Spleen (tissue), 11 donors: ENCODE measurements around the gene MTERF4. TPM values are rescaled to one million over a fixed set of nuclear protein-coding genes. Genes with fewer than 3 reads are reported as not detected.

ENCODE experiments used
- DNase-seq: peaks from one replicate; pipeline ENCODE4 v3.0.0-alpha.2; 2020
- H3K27ac ChIP-seq, 8 donors: fragments of 200-600 bp; sonication (generic) in 7 of 8; 1 replicate in 4 of 8; 2 replicates in 4 of 8; pipeline versions ENCODE4 v1.5.0 to v1.8.0; 2016 to 2021; ENCODE audit warnings: inconsistent platforms in 4 of 8, mild to moderate bottlenecking in 4 of 8, moderate library complexity in 1 of 8
- H3K27me3 ChIP-seq, 7 donors: fragments of 200-600 bp; sonication (generic) in 6 of 7; replicated peaks in 1 of 7; 1 replicate in 4 of 7; 2 replicates in 3 of 7; pipeline versions ENCODE4 v1.5.0 to v1.8.0; 2016 to 2021; ENCODE audit warnings: inconsistent platforms in 3 of 7, mild to moderate bottlenecking in 1 of 7
- H3K36me3 ChIP-seq, 6 donors: fragments of 200-600 bp; sonication (generic) in 5 of 6; 1 replicate in 4 of 6; 2 replicates in 2 of 6; pipeline versions ENCODE4 v1.5.0 to v1.8.0; 2016 to 2021; ENCODE audit warnings: inconsistent platforms in 2 of 6
- H3K4me1 ChIP-seq, 6 donors: fragments of 200-600 bp; sonication (generic) in 5 of 6; 1 replicate in 3 of 6; 2 replicates in 3 of 6; pipeline versions ENCODE4 v1.5.0 to v1.8.0; 2016 to 2021; ENCODE audit warnings: inconsistent platforms in 3 of 6
- H3K4me3 ChIP-seq, 8 donors: fragments of 200-600 bp; sonication (generic) in 7 of 8; 1 replicate in 4 of 8; 2 replicates in 4 of 8; pipeline versions ENCODE4 v1.5.0 to v1.8.0; 2016 to 2021; ENCODE audit warnings: inconsistent platforms in 4 of 8, mild to moderate bottlenecking in 4 of 8, moderate library complexity in 2 of 8
- H3K9me3 ChIP-seq, 8 donors: fragments of 200-600 bp; sonication (generic) in 7 of 8; 1 replicate in 4 of 8; 2 replicates in 4 of 8; pipeline versions ENCODE4 v1.5.0 to v1.8.0; 2016 to 2021; ENCODE audit warnings: inconsistent platforms in 4 of 8
- POLR2A ChIP-seq, 3 donors: fragments of 450-650 bp; IDR thresholded peaks; one replicate each; pipeline ENCODE4 v1.5.1; 2017; ENCODE audit warnings: antibody characterized with exemption in 3 of 3, mild to moderate bottlenecking in 1 of 3
- POLR2AphosphoS5 ChIP-seq, 3 donors: sonication (generic); formaldehyde crosslinking; IDR thresholded peaks; one replicate each; pipeline ENCODE4 v1.5.1; 2017; ENCODE audit warnings: antibody characterized with exemption in 3 of 3
- WGBS, 5 donors: extraction: QIAGEN DNeasy Blood & Tissue Kit in 3 of 5; methylation state at CpG; one replicate each; pipeline versions ENCODE4 v1.1.5 to v1.1.7; 2013 to 2018; 5-methylcytosine and 5-hydroxymethylcytosine counted together
- intact Hi-C: fragments of 100-400 bp; cut with DNase I; formaldehyde crosslinking; loops from one replicate; pipeline ENCODE4 v1.15.0; 2023; ENCODE audit warnings: low total_unique reads
- polyA plus RNA-seq, 3 donors: library from polyadenylated mRNA; stranded (reverse); fragments of 200-250 nt; gene quantifications; one replicate each; pipeline ENCODE4 v1.2.1, GENCODE V29; 2013
- total RNA-seq, 7 donors: library from RNA; depleted of rRNA in 3 of 7; stranded (reverse); fragments of >200 nt in 3 of 7; fragmentation: NEBNext Ultra II Directional in 4 of 7; extraction: Animal tissue kit (Norgen Biotek cat#: 25700) in 4 of 7; gene quantifications; one replicate each; pipeline versions ENCODE4 v1.1.0 to v1.2.1, GENCODE V29; 2016 to 2021
- TF ChIP-seq, protein P1 (sequence below), 11 experiments: fragments of 200-600 bp in 7 of 11; fragments of 450-650 bp in 4 of 11; sonication (generic) in 4 of 11; IDR thresholded peaks in 8 of 11; conservative IDR thresholded peaks in 3 of 11; 1 replicate in 7 of 11; 2 replicates in 4 of 11; pipeline versions ENCODE4 v1.4.0 to v1.8.0; 2016 to 2021; ENCODE audit warnings: antibody characterized with exemption in 11 of 11, inconsistent platforms in 4 of 11, mild to moderate bottlenecking in 1 of 11
- donor health status: healthy with polysubstance abuse.
- donor health status: DM: no; HTN: no; CAD: no; lungs with moderate emphysema.
- donor health status: DM: no; HTN: no; CAD: no.
- donor health status: Bipolar disorder and iron deficiency.
- donor health status: healthy.
- donor health status: DM: no; HTN: no; CAD: no.
- donor health status: DM: yes; HTN: yes; CAD: no.

Gene MTERF4
- total and polyA plus RNA-seq, 10 donors = 28.4 to 74.0 (median 47.2) TPM

DNA sequence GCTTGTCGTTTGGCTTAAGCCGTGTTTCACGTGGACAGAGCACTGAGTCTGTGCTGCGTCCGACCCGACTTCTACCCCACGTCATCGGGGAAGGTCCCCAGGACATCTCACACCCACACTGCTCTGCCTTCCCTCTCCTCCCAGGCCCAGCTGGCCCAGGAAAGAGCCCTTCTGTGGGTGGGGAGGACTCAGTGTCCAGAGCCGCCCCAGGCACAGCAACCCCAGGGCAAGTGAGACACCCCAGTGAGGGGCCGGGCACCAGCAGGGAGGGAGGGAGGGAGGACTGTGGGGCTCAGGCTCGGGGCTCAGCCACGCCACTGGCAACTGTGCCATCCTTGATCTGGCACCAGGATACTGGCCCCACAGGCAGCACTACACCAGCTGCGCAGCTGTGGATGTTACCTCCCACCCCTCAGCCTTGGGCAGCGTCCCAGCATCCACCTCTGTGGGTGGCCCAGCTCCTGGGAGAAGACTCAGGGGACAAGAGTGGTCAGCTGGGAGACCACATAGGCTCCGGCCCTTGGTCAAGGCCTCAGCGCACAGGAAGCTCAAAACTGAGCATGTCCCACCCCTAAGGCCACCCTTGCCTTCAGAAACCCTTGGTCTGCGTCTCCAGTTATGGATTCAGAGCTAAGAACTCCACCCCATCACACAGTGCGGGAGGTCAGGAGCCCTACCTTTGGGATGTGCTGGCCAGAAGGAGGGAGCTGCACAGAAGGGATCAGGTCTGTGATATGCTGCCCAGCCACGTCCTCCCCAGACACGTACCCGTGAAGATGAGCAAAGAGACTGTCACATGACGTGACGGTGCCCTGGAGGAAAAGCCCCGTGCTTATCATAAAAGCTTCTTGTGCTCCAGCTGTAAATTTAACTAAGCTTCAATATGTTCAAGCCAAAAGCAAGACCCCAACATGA lies 35.4 kb upstream of the MTERF4 start:
- Histone ChIP-seq H3K36me3 (peaks cover 0 to 81% (median 13%) of the 10 kb centered on the region in 6 donors), H3K27me3 (no peaks in the 10 kb centered on the region), H3K4me1 (no peaks in the 10 kb centered on the region), H3K27ac (no peak overlapping the region), H3K4me3 (no peak overlapping the region), H3K9me3 (no peaks in the 10 kb centered on the region)
- intact Hi-C loops = no loop called here
- WGBS, 5 donors = 88 to 96% (median 92%) methylated on average over 20 to 24 of the region's 24 CpGs
- no peak for DNase-seq
- TF ChIP-seq POLR2AphosphoS5 (IDR thresholded peaks at IDR 0.05) = no peak
- TF ChIP-seq, protein P1, sequence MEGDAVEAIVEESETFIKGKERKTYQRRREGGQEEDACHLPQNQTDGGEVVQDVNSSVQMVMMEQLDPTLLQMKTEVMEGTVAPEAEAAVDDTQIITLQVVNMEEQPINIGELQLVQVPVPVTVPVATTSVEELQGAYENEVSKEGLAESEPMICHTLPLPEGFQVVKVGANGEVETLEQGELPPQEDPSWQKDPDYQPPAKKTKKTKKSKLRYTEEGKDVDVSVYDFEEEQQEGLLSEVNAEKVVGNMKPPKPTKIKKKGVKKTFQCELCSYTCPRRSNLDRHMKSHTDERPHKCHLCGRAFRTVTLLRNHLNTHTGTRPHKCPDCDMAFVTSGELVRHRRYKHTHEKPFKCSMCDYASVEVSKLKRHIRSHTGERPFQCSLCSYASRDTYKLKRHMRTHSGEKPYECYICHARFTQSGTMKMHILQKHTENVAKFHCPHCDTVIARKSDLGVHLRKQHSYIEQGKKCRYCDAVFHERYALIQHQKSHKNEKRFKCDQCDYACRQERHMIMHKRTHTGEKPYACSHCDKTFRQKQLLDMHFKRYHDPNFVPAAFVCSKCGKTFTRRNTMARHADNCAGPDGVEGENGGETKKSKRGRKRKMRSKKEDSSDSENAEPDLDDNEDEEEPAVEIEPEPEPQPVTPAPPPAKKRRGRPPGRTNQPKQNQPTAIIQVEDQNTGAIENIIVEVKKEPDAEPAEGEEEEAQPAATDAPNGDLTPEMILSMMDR (IDR thresholded peaks at IDR 0.05 in 8 of 11, conservative IDR thresholded peaks at IDR 0.05 in 3 of 11) = no peak
- no peak for TF ChIP-seq POLR2A (IDR thresholded peaks at IDR 0.05)

DNA sequence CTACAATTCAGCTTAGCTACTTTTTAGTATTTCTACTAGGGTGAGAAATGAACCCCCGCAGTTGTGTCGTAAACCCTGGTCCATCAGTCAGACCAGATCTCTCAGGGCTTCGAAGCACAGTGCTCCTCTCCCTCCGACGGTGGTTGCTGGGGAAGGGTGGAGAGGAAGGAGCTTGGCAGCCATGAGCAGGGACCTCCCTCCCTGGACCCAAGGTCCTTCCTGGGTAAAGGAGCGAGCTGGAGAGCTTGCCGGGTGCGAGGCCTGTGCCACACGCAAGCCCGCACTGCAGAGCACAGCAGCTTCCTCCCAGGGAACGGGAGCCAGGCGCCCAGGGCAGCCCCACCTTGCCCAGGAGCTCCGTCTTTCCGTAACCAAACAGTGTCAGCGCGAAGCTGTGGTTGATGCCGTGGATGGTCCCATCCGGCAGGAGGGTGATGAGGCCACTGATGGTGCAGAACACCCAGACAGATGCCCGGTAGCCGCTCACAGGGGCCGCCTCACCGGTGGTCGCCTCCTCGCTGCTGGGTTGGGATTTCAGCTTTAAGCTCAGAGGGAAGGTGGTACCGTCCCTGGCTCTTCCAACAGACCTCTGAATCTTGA lies 34.7 kb upstream of the MTERF4 start:
- no peaks in the 10 kb centered on the region for H3K9me3 ChIP-seq
- H3K4me1 ChIP-seq = no peaks in the 10 kb centered on the region
- TF ChIP-seq POLR2AphosphoS5 (IDR thresholded peaks at IDR 0.05) (no peak), POLR2A (IDR thresholded peaks at IDR 0.05) (no peak)
- TF ChIP-seq, protein P1 (IDR thresholded peaks at IDR 0.05 in 8 of 11, conservative IDR thresholded peaks at IDR 0.05 in 3 of 11) = no peak
- H3K27me3 ChIP-seq = no peaks in the 10 kb centered on the region
- intact Hi-C loops = no loop called here
- no peak for DNase-seq
- H3K27ac ChIP-seq = no peak overlapping the region
- 94 to 98% (median 95%) methylated on average over 8 to 25 of the region's 25 CpGs for WGBS, 5 donors
- no peak overlapping the region for H3K4me3 ChIP-seq
- peaks cover 0 to 75% (median 13%) of the 10 kb centered on the region in 6 donors for H3K36me3 ChIP-seq

DNA sequence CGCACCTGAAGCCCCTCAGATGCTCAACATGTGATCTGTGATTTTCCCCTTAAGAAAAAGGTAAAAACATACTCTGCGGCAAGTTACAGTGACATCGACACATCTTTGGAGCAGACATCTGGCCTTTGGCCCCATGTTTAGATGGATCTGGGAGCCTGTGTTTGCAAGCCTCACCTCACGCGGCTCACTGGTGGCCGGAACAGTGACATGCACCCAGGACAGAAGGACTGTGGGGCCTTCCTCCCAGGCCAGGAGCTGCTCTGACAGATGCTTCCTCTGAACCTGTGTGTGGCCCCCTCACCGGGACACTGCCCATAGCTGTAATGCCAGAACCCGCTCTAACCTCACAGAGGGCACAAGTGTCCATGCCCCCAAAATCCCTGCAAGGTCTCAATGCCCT lies 34.1 kb upstream of the MTERF4 start:
- Histone ChIP-seq H3K9me3 (no peaks in the 10 kb centered on the region), H3K27me3 (no peaks in the 10 kb centered on the region), H3K27ac (no peak overlapping the region), H3K4me1 (no peaks in the 10 kb centered on the region), H3K36me3 (peaks cover 0 to 75% (median 13%) of the 10 kb centered on the region in 6 donors), H3K4me3 (no peak overlapping the region)
- DNase-seq = no peak
- intact Hi-C loops = no loop called here
- no peak for TF ChIP-seq POLR2A (IDR thresholded peaks at IDR 0.05)
- TF ChIP-seq POLR2AphosphoS5 (IDR thresholded peaks at IDR 0.05) = no peak
- TF ChIP-seq, protein P1 (IDR thresholded peaks at IDR 0.05 in 8 of 11, conservative IDR thresholded peaks at IDR 0.05 in 3 of 11) = no peak
- WGBS, 5 donors = 95 to 100% (median 98%) methylated on average over 8 of the region's 8 CpGs

DNA sequence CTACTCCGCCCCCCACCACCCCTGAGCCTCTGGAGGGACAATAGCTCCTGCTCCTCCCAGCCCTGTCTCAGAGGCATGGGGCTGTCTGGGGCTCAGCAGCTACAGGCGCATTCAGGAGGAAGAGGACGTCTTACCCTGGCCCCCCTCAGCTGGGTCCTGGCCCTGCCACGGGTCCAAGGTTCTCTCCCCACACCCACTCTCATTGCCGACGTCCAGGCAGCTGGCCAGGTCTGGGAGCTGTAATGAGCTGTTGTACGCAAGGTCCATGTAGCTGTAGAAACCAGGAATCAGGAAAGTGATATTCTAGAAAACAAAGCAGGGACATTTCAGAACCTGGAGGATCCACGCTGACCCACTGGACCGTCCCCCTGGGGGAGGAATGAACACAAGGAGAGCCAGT lies 33.6 kb upstream of the MTERF4 start:
- intact Hi-C loops = no loop called here
- H3K4me1 ChIP-seq = no peaks in the 10 kb centered on the region
- no peaks in the 10 kb centered on the region for H3K27me3 ChIP-seq
- WGBS, 5 donors = 87 to 92% (median 88%) methylated on average over 9 of the region's 9 CpGs
- peaks cover 0 to 76% (median 13%) of the 10 kb centered on the region in 6 donors for H3K36me3 ChIP-seq
- TF ChIP-seq, protein P1 (IDR thresholded peaks at IDR 0.05 in 8 of 11, conservative IDR thresholded peaks at IDR 0.05 in 3 of 11) = no peak
- TF ChIP-seq POLR2AphosphoS5 (IDR thresholded peaks at IDR 0.05) (no peak), POLR2A (IDR thresholded peaks at IDR 0.05) (no peak)
- no peak for DNase-seq
- H3K4me3 ChIP-seq = no peak overlapping the region
- H3K27ac ChIP-seq = no peak overlapping the region
- H3K9me3 ChIP-seq = no peaks in the 10 kb centered on the region
